Prostate gland (tissue), 2 donors: ENCODE measurements around the gene SUPT7L. TPM values are rescaled to one million over a fixed set of nuclear protein-coding genes. Genes with fewer than 3 reads are reported as not detected.

Experiments used
- DNase-seq: peaks from one replicate; pipeline ENCODE4 v3.0.0-alpha.2; 2019; ENCODE audit warnings: low spot score
- H3K27ac ChIP-seq, 2 donors: fragments of 200-600 bp; sonication (generic); 2 replicates each; pipeline ENCODE4 v1.5.1; 2017 to 2019
- H3K27me3 ChIP-seq: fragments of 200-600 bp; sonication (generic); replicated peaks from 2 replicates; pipeline ENCODE4 v1.5.1; 2019; ENCODE audit not compliant: insufficient read depth
- H3K36me3 ChIP-seq, 2 donors: fragments of 200-600 bp; sonication (generic); 1 replicate in 1 of 2; 2 replicates in 1 of 2; pipeline versions ENCODE4 v1.5.1 to v1.8.1; 2017 to 2019
- H3K4me1 ChIP-seq: fragments of 200-600 bp; sonication (generic); replicated peaks from 2 replicates; pipeline ENCODE4 v1.5.1; 2019
- H3K4me3 ChIP-seq, 2 donors: fragments of 200-600 bp; sonication (generic); 2 replicates each; pipeline ENCODE4 v1.5.1; 2017 to 2019
- H3K9me3 ChIP-seq: fragments of 200-600 bp; sonication (generic); 2 replicates; pipeline ENCODE4 v1.5.1; 2017
- CTCF ChIP-seq, 4 experiments: fragments of 200-600 bp in 2 of 4; fragments of 450-650 bp in 2 of 4; sonication (generic) in 2 of 4; IDR thresholded peaks; 1 replicate in 3 of 4; 2 replicates in 1 of 4; pipeline ENCODE4 v1.5.1; 2016 to 2019; ENCODE audit warnings: antibody characterized with exemption in 4 of 4, mild to moderate bottlenecking in 2 of 4, moderate library complexity in 2 of 4
- POLR2A ChIP-seq: fragments of 450-650 bp; IDR thresholded peaks from one replicate; pipeline ENCODE4 v1.6.1; 2016; ENCODE audit warnings: antibody characterized with exemption, mild to moderate bottlenecking
- POLR2AphosphoS5 ChIP-seq: sonication (generic); formaldehyde crosslinking; IDR thresholded peaks from one replicate; pipeline ENCODE4 v1.6.1; 2017; ENCODE audit warnings: antibody characterized with exemption
- WGBS: methylation state at CpG from one replicate; pipeline ENCODE4 v1.1.5; 2018; 5-methylcytosine and 5-hydroxymethylcytosine counted together
- intact Hi-C: fragments of 100-400 bp; cut with DNase I; formaldehyde crosslinking; loops from one replicate; pipeline ENCODE4 v1.14.2; 2022
- total RNA-seq, 2 donors: library from RNA; depleted of rRNA; stranded (reverse); fragments of >200 nt; gene quantifications; one replicate each; pipeline ENCODE4 v1.1.0, GENCODE V29; 2016

The SUPT7L gene
- total RNA-seq, 2 donors from 2014 or later, result 18.6 to 34.2 TPM

- DNase-seq, result no peak
These were observed 47.4 kb upstream of the SUPT7L start for GRCh38 chr2:27710640-27711430.

GRCh38 chr2:27709960-27710575 lies 46.7 kb upstream of the SUPT7L start:
- no peaks in the 10 kb centered on the region for H3K9me3 ChIP-seq
- DNase-seq, result no peak
- intact Hi-C loops, result loop anchor here (5.0 kb wide), 1 partner anchor 112 kb away; no protein-coding TSS in a partner anchor
- no peak overlapping the region for H3K27ac ChIP-seq
- H3K4me3 ChIP-seq, result no peak overlapping the region
- no peaks in the 10 kb centered on the region for H3K27me3 ChIP-seq
- H3K36me3 ChIP-seq, result no peaks in the 10 kb centered on the region
- peaks cover 14% of the 10 kb centered on the region for H3K4me1 ChIP-seq
- WGBS, result 94% methylated on average over 7 of the region's 7 CpGs
- TF ChIP-seq CTCF (IDR thresholded peaks at IDR 0.05) (no peak), POLR2AphosphoS5 (no peak), POLR2A (no peak)

More at GRCh38 chr2:27710640-27711430, 47.4 kb upstream of the SUPT7L start:
- H3K4me3 ChIP-seq, result no peak overlapping the region
- intact Hi-C loops, result no loop called here
- H3K4me1 ChIP-seq, result peaks cover 12% of the 10 kb centered on the region
- H3K27me3 ChIP-seq, result no peaks in the 10 kb centered on the region
- WGBS, result 90% methylated on average over 8 of the region's 8 CpGs
- H3K27ac ChIP-seq, result no peak overlapping the region
- no peak for TF ChIP-seq POLR2A
- TF ChIP-seq POLR2AphosphoS5, result no peak
- no peak for TF ChIP-seq CTCF (IDR thresholded peaks at IDR 0.05)
- no peaks in the 10 kb centered on the region for H3K36me3 ChIP-seq
- no peaks in the 10 kb centered on the region for H3K9me3 ChIP-seq

DNA sequence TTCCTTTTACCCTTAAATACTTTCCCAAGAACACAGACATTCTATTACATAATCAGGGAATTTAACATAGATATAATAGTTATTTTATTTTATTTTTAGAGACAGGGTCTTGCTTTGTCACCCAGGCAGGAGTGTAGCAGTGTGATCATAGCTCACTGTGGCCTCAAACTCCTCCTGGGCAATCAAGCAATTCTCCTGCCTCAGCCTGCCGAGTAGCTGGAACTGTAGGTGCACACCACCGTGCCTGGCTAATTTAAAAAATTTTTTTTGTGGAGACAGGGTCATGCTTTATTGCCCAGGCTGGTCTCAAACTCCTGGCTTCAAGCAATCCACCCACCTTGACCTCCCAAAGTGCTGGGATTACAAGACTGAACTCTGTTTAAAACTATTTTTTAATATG lies 45.9 kb upstream of the SUPT7L start:
- Histone ChIP-seq H3K4me1 (peaks cover 14% of the 10 kb centered on the region), H3K27ac (peak overlapping the region; percentile 85 to 89), H3K27me3 (no peaks in the 10 kb centered on the region), H3K4me3 (no peak overlapping the region), H3K9me3 (no peaks in the 10 kb centered on the region), H3K36me3 (no peaks in the 10 kb centered on the region)
- DNase-seq, result no peak
- WGBS, result 46% methylated on average over 2 of the region's 2 CpGs
- intact Hi-C loops, result loop anchor here (5.0 kb wide), 1 partner anchor 113 kb away; no protein-coding TSS in a partner anchor
- TF ChIP-seq POLR2AphosphoS5 (no peak), POLR2A (no peak), CTCF (IDR thresholded peaks at IDR 0.05) (no peak)

GRCh38 chr2:27708666-27709065 lies 45.3 kb upstream of the SUPT7L start:
- Histone ChIP-seq H3K4me1 (peaks cover 14% of the 10 kb centered on the region), H3K27me3 (no peaks in the 10 kb centered on the region), H3K9me3 (no peaks in the 10 kb centered on the region), H3K4me3 (no peak overlapping the region), H3K27ac (peak overlapping the region; percentile 85 to 89), H3K36me3 (no peaks in the 10 kb centered on the region)
- intact Hi-C loops, result loop anchor here (5.0 kb wide), 1 partner anchor 114 kb away; no protein-coding TSS in a partner anchor
- no peak for TF ChIP-seq POLR2AphosphoS5
- no peak for TF ChIP-seq CTCF (IDR thresholded peaks at IDR 0.05)
- no peak for TF ChIP-seq POLR2A
- DNase-seq, result no peak
- 64% methylated on average over 3 of the region's 3 CpGs for WGBS
